Spleen (tissue), 11 donors: ENCODE data around the gene MPZL1. TPM values are rescaled to one million over a fixed set of nuclear protein-coding genes. Genes with fewer than 3 reads are reported as not detected.

Source experiments
- DNase-seq: peaks from one replicate; pipeline ENCODE4 v3.0.0-alpha.2; 2020
- H3K27ac ChIP-seq, 8 donors: fragments of 200-600 bp; sonication (generic) in 7 of 8; 1 replicate in 4 of 8; 2 replicates in 4 of 8; pipeline versions ENCODE4 v1.5.0 to v1.8.0; 2016 to 2021; ENCODE audit warnings: inconsistent platforms in 4 of 8, mild to moderate bottlenecking in 4 of 8, moderate library complexity in 1 of 8
- H3K27me3 ChIP-seq, 7 donors: fragments of 200-600 bp; sonication (generic) in 6 of 7; replicated peaks in 1 of 7; 1 replicate in 4 of 7; 2 replicates in 3 of 7; pipeline versions ENCODE4 v1.5.0 to v1.8.0; 2016 to 2021; ENCODE audit warnings: inconsistent platforms in 3 of 7, mild to moderate bottlenecking in 1 of 7
- H3K36me3 ChIP-seq, 6 donors: fragments of 200-600 bp; sonication (generic) in 5 of 6; 1 replicate in 4 of 6; 2 replicates in 2 of 6; pipeline versions ENCODE4 v1.5.0 to v1.8.0; 2016 to 2021; ENCODE audit warnings: inconsistent platforms in 2 of 6
- H3K4me1 ChIP-seq, 6 donors: fragments of 200-600 bp; sonication (generic) in 5 of 6; 1 replicate in 3 of 6; 2 replicates in 3 of 6; pipeline versions ENCODE4 v1.5.0 to v1.8.0; 2016 to 2021; ENCODE audit warnings: inconsistent platforms in 3 of 6
- H3K4me3 ChIP-seq, 8 donors: fragments of 200-600 bp; sonication (generic) in 7 of 8; 1 replicate in 4 of 8; 2 replicates in 4 of 8; pipeline versions ENCODE4 v1.5.0 to v1.8.0; 2016 to 2021; ENCODE audit warnings: inconsistent platforms in 4 of 8, mild to moderate bottlenecking in 4 of 8, moderate library complexity in 2 of 8
- H3K9me3 ChIP-seq, 8 donors: fragments of 200-600 bp; sonication (generic) in 7 of 8; 1 replicate in 4 of 8; 2 replicates in 4 of 8; pipeline versions ENCODE4 v1.5.0 to v1.8.0; 2016 to 2021; ENCODE audit warnings: inconsistent platforms in 4 of 8
- CTCF ChIP-seq, 11 experiments: fragments of 200-600 bp in 7 of 11; fragments of 450-650 bp in 4 of 11; sonication (generic) in 4 of 11; IDR thresholded peaks in 8 of 11; conservative IDR thresholded peaks in 3 of 11; 1 replicate in 7 of 11; 2 replicates in 4 of 11; pipeline versions ENCODE4 v1.4.0 to v1.8.0; 2016 to 2021; ENCODE audit warnings: antibody characterized with exemption in 11 of 11, inconsistent platforms in 4 of 11, mild to moderate bottlenecking in 1 of 11
- POLR2A ChIP-seq, 3 donors: fragments of 450-650 bp; IDR thresholded peaks; one replicate each; pipeline ENCODE4 v1.5.1; 2017; ENCODE audit warnings: antibody characterized with exemption in 3 of 3, mild to moderate bottlenecking in 1 of 3
- POLR2AphosphoS5 ChIP-seq, 3 donors: sonication (generic); formaldehyde crosslinking; IDR thresholded peaks; one replicate each; pipeline ENCODE4 v1.5.1; 2017; ENCODE audit warnings: antibody characterized with exemption in 3 of 3
- WGBS, 5 donors: extraction: QIAGEN DNeasy Blood & Tissue Kit in 3 of 5; methylation state at CpG; one replicate each; pipeline versions ENCODE4 v1.1.5 to v1.1.7; 2013 to 2018; 5-methylcytosine and 5-hydroxymethylcytosine counted together
- intact Hi-C: fragments of 100-400 bp; cut with DNase I; formaldehyde crosslinking; loops from one replicate; pipeline ENCODE4 v1.15.0; 2023; ENCODE audit warnings: low total_unique reads
- polyA plus RNA-seq, 3 donors: library from polyadenylated mRNA; stranded (reverse); fragments of 200-250 nt; gene quantifications; one replicate each; pipeline ENCODE4 v1.2.1, GENCODE V29; 2013
- total RNA-seq, 7 donors: library from RNA; depleted of rRNA in 3 of 7; stranded (reverse); fragments of >200 nt in 3 of 7; fragmentation: NEBNext Ultra II Directional in 4 of 7; extraction: Animal tissue kit (Norgen Biotek cat#: 25700) in 4 of 7; gene quantifications; one replicate each; pipeline versions ENCODE4 v1.1.0 to v1.2.1, GENCODE V29; 2016 to 2021
- donor health status: healthy with polysubstance abuse.
- donor health status: DM: no; HTN: no; CAD: no; lungs with moderate emphysema.
- donor health status: DM: no; HTN: no; CAD: no.
- donor health status: Bipolar disorder and iron deficiency.
- donor health status: healthy.
- donor health status: DM: no; HTN: no; CAD: no.
- donor health status: DM: yes; HTN: yes; CAD: no.

The MPZL1 gene
- total and polyA plus RNA-seq, 10 donors: 12.0 to 65.8 (median 47.3) TPM

DNA sequence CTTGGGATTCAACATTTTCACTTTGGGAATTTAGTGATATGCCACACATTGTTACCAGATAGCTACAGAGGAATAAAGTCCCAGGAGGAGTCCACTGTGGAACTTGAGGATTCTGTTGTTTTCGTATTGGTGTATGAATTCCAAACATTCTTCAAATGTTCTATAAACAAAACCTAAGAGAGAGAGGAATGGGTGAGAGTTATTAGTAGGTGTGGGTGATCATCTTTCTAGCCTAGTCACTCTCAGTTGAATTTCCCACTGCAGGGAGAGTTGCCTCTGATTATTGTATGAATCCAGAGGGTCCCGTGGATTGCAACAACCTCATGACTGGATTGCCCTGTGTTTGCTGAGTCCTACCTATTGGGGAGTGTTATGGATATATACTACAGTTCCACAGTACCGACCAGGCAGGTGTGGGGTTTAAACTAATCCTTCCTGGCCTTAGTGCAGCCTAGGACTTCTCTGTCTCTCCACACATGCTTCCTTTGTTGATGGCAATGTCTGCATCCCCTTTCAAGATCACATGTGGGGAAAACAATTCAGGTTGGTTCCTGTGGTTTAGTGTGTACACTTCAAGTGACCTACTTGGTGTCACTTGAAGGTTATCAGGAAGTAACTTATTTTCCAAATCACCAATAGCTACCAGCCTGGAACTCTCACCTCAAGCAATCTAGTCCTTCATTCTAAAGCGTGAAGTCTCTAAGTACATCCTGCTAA is 100.3 kb downstream of the MPZL1 start:
- H3K4me1 ChIP-seq: peaks cover 0 to 12% (median 7%) of the 10 kb centered on the region in 6 donors
- H3K27ac ChIP-seq: no peak overlapping the region
- no peak for TF ChIP-seq CTCF (IDR thresholded peaks at IDR 0.05 in 8 of 11, conservative IDR thresholded peaks at IDR 0.05 in 3 of 11)
- TF ChIP-seq POLR2AphosphoS5 (IDR thresholded peaks at IDR 0.05): no peak
- TF ChIP-seq POLR2A (IDR thresholded peaks at IDR 0.05): no peak
- H3K36me3 ChIP-seq: no peaks in the 10 kb centered on the region
- H3K9me3 ChIP-seq: no peaks in the 10 kb centered on the region
- no peak for DNase-seq
- 76 to 89% (median 81%) methylated on average over 4 of the region's 4 CpGs for WGBS, 5 donors
- intact Hi-C loops: no loop called here
- peaks cover 0 to 18% (median 0%) of the 10 kb centered on the region in 7 donors for H3K27me3 ChIP-seq
- no peak overlapping the region for H3K4me3 ChIP-seq

DNA sequence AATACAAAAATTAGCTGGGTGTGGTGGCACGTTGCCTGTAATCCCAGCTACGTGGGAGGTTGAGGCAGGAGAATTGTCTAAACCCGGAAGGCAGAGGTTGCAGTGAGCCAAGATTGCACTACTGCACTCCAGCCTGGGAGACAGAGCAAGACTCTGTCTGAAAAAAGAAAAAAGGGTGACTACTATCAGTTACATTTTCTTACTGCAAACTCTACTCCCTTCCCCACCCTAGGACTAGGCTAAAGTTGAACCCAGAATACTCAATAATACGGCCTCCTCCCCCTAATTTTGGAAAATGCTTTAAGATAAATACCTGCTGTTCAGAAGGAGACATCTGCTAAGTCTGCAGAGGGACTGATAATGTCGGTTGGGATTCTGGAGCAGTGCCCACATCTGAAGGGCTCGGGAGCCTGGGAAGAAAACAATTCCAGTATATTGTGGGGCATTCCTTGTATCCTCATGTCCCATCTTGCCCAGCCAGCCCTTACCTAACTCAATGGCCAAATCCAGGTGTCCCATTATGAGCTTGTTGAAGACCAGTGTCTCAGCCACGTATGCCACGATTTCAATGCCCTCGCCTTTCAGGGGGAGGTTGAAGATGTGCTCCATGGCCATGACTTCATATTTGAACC is 102.5 kb downstream of the MPZL1 start:
- TF ChIP-seq CTCF (IDR thresholded peaks at IDR 0.05 in 8 of 11, conservative IDR thresholded peaks at IDR 0.05 in 3 of 11) (no peak), POLR2AphosphoS5 (IDR thresholded peaks at IDR 0.05) (no peak), POLR2A (IDR thresholded peaks at IDR 0.05) (no peak)
- no peaks in the 10 kb centered on the region for H3K36me3 ChIP-seq
- H3K4me3 ChIP-seq: no peak overlapping the region
- peaks cover 0 to 16% (median 0%) of the 10 kb centered on the region in 7 donors for H3K27me3 ChIP-seq
- DNase-seq: no peak
- no peak overlapping the region for H3K27ac ChIP-seq
- WGBS, 5 donors: 78 to 86% (median 81%) methylated on average over 9 of the region's 9 CpGs
- H3K4me1 ChIP-seq: peaks cover 0 to 12% (median 7%) of the 10 kb centered on the region in 6 donors
- intact Hi-C loops: no loop called here
- no peaks in the 10 kb centered on the region for H3K9me3 ChIP-seq

DNA sequence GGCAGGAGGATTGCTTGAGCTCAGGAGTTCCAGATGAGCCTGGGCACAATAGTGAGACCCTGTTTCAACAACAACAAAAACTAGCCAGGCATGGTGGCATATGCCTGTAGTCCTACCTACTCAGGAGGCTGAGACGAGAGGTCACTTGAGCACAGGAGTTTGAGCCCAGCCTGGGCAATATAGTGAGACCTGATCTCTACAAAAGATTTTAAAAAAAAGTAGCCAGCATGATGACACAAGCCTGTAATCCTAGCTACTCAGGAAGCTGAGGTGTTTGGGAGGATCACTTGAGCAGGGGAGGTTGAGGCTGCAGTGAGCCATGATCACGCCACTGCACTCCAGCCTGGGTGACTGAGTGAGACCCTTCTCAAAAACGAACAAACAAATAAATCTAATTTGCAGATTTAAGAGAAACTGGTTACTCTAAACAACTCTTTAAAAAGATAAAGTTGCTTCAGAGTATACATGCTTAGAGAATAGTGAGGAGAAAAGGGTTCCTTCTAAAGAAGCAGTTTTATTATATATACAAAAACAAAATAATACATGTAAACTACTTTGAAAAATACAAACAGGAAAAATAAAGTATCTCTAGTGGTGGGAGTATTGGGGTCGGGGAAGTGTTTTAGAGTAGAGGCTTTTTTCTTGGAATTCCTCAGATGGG is 103.8 kb downstream of the MPZL1 start:
- Histone ChIP-seq H3K36me3 (no peaks in the 10 kb centered on the region), H3K27me3 (peaks cover 0 to 4% (median 0%) of the 10 kb centered on the region in 7 donors), H3K27ac (no peak overlapping the region), H3K4me1 (peaks cover 0 to 2% (median 0%) of the 10 kb centered on the region in 6 donors), H3K9me3 (no peaks in the 10 kb centered on the region), H3K4me3 (no peak overlapping the region)
- TF ChIP-seq CTCF (IDR thresholded peaks at IDR 0.05 in 8 of 11, conservative IDR thresholded peaks at IDR 0.05 in 3 of 11) (no peak), POLR2A (IDR thresholded peaks at IDR 0.05) (no peak), POLR2AphosphoS5 (IDR thresholded peaks at IDR 0.05) (no peak)
- intact Hi-C loops: no loop called here
- no peak for DNase-seq
- WGBS, 5 donors: 75 to 84% (median 82%) methylated on average over 4 of the region's 4 CpGs

DNA sequence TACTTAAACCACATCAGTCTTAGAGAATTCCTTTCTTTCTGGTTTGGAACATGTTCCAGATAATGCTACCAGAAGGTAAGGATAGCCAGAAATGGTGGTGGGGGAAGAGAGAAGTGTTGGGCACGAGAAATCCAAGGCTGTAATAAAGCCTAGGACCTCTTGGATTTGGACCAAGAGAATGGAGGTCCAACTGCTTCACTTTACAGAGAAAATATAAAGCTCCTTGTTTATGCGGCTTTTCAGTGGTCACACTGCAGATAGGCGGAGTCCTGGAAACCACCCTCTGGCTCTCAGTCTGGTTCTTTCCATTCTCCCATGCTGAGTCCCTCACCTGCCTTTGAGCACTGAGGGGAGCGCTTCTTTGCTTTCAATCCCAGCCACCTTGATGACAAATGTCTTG is 104.3 kb downstream of the MPZL1 start:
- TF ChIP-seq CTCF (IDR thresholded peaks at IDR 0.05 in 8 of 11, conservative IDR thresholded peaks at IDR 0.05 in 3 of 11) (no peak), POLR2AphosphoS5 (IDR thresholded peaks at IDR 0.05) (no peak), POLR2A (IDR thresholded peaks at IDR 0.05) (no peak)
- WGBS, 5 donors: 69 to 92% (median 84%) methylated on average over 4 of the region's 4 CpGs
- intact Hi-C loops: no loop called here
- H3K27ac ChIP-seq: no peak overlapping the region
- no peaks in the 10 kb centered on the region for H3K36me3 ChIP-seq
- no peaks in the 10 kb centered on the region for H3K4me1 ChIP-seq
- H3K4me3 ChIP-seq: no peak overlapping the region
- no peaks in the 10 kb centered on the region for H3K9me3 ChIP-seq
- no peak for DNase-seq
- no peaks in the 10 kb centered on the region for H3K27me3 ChIP-seq
